Jurkat, Clone E6-1 (cell line): ENCODE measurements around the gene CHRM2.

Experiments used
- DNase-seq: peaks from one replicate; pipeline ENCODE4 v3.0.0-alpha.2; 2011; ENCODE audit warnings: low read depth, low spot score
- H3K4me3 ChIP-seq: 2 replicates; pipeline ENCODE4 v1.5.1; 2011; ENCODE audit warnings: mild to moderate bottlenecking, low read length, control low read depth, moderate library complexity

The CHRM2 gene

DNA sequence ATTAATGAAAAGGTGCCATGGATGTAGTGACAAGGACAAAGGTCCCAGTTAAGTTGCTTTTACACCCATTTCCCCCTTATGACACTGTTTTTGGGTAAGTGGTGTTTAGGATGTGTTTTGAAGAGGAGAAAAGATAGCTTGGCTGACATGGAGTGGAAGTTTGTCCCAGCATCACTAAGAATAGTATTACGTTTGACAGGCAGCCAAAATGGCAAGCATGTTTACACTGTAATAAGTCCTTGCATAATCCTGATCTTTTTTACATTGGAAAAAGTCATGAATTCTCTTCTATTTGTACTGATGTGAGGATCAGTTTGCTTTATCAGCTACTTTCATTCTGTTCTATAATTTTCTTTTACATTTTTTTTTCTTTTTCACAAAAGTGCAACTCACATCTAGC is 137.8 kb downstream of the CHRM2 start:
- H3K4me3 ChIP-seq: no peak overlapping the region
- no peak for DNase-seq

DNA sequence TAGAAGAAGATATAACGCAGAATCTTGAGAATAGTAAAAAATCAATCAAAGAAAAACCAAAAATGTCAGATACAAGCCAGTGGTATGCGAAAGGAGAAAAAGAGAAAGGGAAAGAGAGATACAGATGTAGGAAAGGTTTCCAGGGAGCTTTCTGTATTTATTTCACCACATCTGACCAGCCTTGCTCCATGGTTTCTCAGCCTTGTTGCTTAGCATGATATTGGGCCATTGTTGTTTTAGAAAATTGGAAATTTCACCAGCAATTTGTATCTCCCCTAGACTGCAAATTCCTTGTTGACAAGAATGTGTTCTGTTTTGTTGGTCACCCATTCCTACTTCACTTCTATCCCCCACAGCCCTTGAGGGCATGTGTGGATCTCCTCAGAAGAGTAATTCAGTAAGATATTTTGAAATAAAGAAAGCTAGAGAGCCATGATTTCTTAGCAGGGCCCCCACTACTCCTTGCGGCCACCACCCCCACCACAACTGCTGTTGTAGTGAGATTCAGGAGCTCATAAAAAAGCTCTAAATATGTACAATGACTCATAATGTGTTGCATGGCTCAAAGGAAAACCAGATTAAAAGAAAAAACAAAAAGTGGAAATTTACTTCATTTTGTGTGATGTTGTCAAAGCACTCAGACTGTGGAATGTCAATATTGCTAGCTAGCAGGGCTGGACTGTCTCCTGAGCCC is 138.7 kb downstream of the CHRM2 start:
- no peak for DNase-seq
- H3K4me3 ChIP-seq: no peak overlapping the region

- no peak overlapping the region for H3K4me3 ChIP-seq
- DNase-seq: no peak
These were observed 141.0 kb downstream of the CHRM2 start for GRCh38 chr7:137009404-137009803.

DNA sequence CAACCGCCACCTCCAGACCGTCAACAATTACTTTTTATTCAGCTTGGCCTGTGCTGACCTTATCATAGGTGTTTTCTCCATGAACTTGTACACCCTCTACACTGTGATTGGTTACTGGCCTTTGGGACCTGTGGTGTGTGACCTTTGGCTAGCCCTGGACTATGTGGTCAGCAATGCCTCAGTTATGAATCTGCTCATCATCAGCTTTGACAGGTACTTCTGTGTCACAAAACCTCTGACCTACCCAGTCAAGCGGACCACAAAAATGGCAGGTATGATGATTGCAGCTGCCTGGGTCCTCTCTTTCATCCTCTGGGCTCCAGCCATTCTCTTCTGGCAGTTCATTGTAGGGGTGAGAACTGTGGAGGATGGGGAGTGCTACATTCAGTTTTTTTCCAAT is 146.6 kb downstream of the CHRM2 start:
- H3K4me3 ChIP-seq: no peak overlapping the region
- no peak for DNase-seq

DNA sequence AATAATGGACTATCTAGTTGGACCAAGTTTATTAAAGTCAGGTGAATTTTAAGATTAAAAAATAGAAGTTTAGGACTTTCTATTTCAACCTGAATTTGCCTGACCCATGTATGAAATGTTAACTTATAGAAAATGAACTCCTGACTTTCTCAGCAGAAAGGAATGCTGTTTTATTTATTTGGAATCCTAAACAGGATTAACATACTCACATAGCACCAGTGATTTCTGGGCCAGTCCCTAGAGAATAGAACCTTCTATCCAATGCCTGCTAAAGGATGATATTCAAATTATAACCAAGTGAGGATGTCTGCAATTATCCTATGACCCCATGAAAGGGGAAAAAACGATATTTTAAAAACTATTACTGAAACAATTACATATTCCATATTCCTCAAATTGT is 148.8 kb downstream of the CHRM2 start:
- no peak overlapping the region for H3K4me3 ChIP-seq
- no peak for DNase-seq

DNA sequence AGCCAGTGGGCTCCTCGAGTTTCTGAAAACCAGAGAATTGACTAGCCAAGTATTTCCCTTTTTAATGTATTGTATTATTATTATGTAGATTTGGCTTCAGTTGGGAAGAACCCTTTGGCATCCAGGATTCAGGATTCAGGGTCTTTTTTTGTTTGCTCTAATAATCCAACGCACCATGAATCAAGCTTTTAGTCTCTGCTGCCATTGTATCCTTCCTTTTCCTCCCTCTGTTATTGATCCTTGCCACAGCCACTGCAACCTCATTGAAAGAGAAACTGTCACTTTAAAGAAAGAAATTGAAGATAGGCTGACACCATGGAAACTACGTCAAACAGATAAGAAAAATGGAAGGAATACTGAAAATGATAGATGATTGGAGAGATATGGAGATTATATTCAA is 150.0 kb downstream of the CHRM2 start:
- no peak overlapping the region for H3K4me3 ChIP-seq
- no peak for DNase-seq

- no peak for DNase-seq
- no peak overlapping the region for H3K4me3 ChIP-seq
These were observed 151.9 kb downstream of the CHRM2 start for GRCh38 chr7:137020351-137020750.

DNA sequence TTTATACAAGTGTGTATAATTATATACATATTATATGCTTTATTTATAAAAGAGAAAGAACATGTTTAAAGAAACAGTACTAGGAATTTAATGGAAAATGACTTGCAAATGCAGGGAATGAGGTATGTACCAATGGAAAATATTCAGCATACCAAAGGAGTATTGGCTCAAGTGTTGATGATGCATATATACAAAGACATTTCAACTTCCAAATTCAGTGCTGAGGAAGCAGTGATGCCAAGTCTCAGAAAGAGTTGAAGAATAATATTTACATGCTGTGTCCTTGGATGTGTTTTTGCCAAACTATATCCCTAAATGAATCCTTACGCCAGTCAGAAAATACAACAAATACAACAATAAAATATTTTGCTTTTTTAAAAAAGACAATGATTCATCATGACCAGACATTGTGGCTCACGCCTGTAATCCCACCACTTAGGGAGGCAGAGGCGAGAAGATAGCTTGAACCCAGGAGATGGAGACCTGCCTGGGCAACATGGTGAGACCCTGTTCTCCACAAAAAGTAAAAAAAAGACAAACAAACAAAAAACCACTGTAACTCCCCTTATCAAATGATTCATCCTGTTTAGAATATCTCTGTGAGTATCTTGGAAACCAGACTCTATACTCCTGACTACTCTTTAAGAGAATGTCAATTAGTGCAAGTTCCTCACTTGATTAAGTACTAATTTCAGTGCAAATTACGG is 157.2 kb downstream of the CHRM2 start:
- no peak overlapping the region for H3K4me3 ChIP-seq
- DNase-seq: no peak

- no peak overlapping the region for H3K4me3 ChIP-seq
- no peak for DNase-seq
These were observed 157.7 kb downstream of the CHRM2 start for GRCh38 chr7:137026176-137026500.

- no peak overlapping the region for H3K4me3 ChIP-seq
- no peak for DNase-seq
These were observed 164.0 kb downstream of the CHRM2 start for GRCh38 chr7:137032436-137032835.

- no peak for DNase-seq
- H3K4me3 ChIP-seq: no peak overlapping the region
These were observed 168.3 kb downstream of the CHRM2 start for GRCh38 chr7:137036768-137037167.

GRCh38 chr7:137038706-137039105 is 170.3 kb downstream of the CHRM2 start:
- H3K4me3 ChIP-seq: no peak overlapping the region
- DNase-seq: no peak

DNA sequence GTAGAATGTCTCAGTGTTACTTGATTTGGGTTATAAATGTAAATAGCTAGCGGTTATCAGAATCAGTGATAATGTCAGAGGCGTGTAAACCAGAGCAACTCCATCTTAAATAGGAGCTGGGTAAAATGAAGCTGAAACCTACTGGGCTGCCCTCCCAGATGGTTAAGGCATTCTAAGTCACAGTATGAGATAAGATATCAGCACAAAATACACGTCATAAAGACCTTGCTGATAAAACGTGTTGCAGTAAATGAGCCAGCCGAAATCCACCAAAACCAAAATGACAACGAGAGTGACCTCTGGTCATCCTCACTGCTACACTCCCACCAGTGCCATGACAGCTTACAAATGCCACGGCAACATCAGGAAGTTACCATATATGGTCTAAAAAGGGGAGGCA is 172.3 kb downstream of the CHRM2 start:
- no peak for DNase-seq

DNA sequence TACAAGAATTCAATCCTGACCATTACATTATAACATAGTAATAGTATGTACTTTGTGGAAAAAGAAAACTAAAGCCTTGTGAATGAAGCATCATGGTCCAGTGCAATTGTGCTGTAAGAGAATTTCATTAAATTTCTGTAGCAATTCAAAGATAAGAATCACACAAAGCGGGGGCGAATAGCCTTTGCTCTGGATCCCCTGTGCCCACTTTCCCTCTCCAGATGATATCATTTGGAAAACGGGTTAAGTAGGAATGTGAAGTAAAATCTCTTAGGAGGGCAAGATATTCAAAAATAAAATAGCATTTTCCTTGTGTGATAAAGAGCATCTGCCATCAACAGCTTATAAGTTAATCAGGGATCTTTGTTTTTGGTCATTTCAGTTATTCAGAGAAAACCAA is 177.1 kb downstream of the CHRM2 start:
- H3K4me3 ChIP-seq: no peak overlapping the region
- DNase-seq: no peak

More for the DNA sequence above, 172.3 kb downstream of the CHRM2 start:
- H3K4me3 ChIP-seq: no peak overlapping the region

GRCh38 chr7:137069249-137069963 is 201.0 kb downstream of the CHRM2 start:
- no peak for DNase-seq
- H3K4me3 ChIP-seq: no peak overlapping the region
